Epithelial cell of alveolus of lung (primary cell): Measurements from ENCODE around the gene PHLDB1. TPM values are rescaled to one million over a fixed set of nuclear protein-coding genes. Genes with fewer than 3 reads are reported as not detected.

Source experiments
- total RNA-seq: library from RNA; depleted of rRNA; stranded (reverse); fragments of >200 nt; gene quantifications from 2 replicates; pipeline ENCODE4 v1.2.1, GENCODE V29; 2015

The PHLDB1 gene
- 62.4 and 114 TPM in 2 replicates for total RNA-seq

DNA sequence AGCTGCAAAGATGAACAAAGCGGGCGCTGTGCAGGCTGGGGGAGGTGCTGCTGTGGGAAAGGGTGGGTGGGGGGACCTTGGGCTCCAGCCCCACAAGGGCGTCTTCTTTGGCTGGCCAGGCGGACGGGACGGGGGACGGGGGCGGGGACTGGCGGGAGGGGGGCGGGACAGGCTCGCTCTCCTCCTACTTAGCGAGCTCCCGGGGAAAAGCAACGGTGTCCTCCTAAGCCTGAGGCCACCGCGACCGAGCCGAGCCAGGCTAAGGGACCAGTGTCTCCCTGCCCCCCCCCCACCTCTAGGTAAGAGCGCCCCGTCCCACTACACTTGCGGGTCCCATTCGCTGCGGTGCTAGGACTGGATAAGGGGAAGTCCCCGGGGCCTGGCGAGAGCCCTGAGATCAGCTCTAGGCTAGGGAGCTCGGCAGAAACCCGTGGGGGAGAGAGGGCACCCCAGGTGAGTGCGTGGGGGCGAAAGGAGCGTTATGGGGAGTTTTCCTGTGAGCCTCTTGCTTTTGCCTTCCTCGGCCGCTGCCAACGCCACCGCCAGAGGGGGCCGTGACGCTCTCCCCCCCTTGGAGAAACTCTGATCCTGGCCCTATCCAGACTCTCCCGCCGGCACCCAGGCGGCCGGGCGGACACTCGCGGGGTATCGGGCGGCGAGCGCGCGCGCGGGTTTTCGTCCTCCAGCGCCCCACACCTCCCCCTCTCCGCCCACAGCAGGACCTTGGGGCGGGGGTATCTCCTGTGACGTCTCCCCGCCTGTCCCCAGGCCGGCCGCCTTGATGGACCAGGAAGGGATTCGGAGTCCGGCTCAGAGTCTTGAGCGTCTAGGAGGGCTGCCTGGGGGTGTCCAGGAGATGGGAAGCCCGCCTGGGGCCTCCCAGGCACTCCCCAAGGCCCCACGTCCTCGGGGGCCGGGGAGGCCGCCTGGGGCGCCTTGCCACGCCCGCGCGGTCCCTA lies at the start of gene PHLDB1:
Gene PHLDB1, plus strand, starts transcription at position 215 of the 959 bp plus-strand sequence. CDS start 6,222 bp downstream, outside the sequence.

DNA sequence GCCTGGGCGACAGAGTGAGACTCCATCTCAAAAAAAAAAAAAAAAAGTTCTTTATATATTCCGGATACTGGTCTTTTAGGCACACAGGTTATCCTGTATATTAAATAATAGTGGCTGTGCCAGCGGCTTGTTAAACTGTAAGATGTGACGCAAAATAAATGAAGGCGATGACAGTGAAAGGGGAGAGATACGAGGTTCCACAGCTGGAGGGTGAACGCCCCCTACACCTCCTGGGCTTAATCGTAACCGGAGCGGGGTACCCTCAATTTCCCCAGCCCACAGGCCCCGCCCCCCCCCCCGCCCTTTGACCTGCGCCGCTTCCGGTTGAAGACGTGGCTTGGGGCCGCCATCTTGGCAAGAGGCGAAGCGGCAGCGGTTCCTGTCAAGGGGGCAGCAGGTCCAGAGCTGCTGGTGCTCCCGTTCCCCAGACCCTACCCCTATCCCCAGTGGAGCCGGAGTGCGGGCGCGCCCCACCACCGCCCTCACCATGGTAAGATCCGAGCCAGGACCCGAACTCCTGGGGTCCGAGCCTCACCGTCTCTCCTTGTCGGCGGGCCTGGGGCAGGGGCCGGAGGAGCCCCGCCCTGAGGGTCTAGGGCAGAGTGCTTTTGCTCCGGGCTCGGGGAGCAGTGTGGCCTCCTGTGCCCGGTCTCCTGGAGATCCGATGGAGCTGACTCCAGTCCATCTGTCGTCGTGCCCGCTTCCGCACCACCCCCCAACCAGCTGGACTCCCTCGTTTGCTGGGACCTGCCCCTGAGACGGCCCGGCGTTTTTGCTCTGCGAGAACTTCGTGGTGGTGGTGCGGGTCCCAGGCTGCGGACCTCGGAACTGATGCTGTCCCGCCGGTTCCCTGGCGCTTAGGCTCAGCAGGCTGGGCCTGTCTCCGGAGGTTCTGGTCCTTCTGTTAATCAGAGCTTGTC lies 35.1 kb upstream of the PHLDB1 start, which contains the start of gene ARCN1:
Gene ARCN1, plus strand, starts transcription at position 349 of the 920 bp plus-strand sequence. Its CDS starts 139 bp downstream, at position 488.

DNA sequence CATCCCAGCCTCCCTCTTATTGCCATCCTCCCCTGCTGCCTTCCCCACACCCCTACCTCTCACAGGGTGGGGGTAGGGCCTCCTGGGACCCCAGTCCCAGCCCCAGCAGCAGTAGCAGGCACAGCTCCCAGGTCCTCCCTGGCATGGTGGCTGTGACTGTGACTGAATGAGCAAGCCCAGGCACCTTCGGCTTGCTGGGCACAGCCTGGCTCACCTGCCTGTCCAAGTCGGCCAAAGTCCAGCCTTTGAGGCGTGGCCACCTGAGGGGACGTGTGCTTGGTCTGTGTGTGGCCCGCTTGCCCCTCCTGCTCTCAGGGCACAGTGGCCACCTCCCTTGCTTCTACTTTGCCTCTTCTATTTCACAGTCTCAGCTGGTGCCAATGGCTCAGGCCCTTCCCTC lies 72.1 kb downstream of the PHLDB1 start, which contains the start of gene TREH:
Gene TREH, minus strand, starts transcription at position 168 of the 400 bp plus-strand sequence. Its CDS starts 23 bp downstream, at position 145.

Other genes with a start within 250 kb of the PHLDB1 start
- 34.5 and 37.0 TPM in 2 replicates for gene UBE4A, start 248.0 kb upstream of the PHLDB1 start, total RNA-seq
- 49.4 and 54.7 TPM in 2 replicates for gene ATP5MG, start 206.0 kb upstream of the PHLDB1 start, total RNA-seq
- 20.0 and 30.0 TPM in 2 replicates for gene KMT2A, start 171.1 kb upstream of the PHLDB1 start, total RNA-seq
- 1.2 TPM in 1 of 2 replicates, not detected in the other for gene TTC36, start 80.1 kb upstream of the PHLDB1 start, total RNA-seq
- 25.3 and 39.0 TPM in 2 replicates for gene TMEM25, start 76.4 kb upstream of the PHLDB1 start, total RNA-seq
- 18.0 and 29.6 TPM in 2 replicates for gene IFT46, start 41.7 kb upstream of the PHLDB1 start, total RNA-seq
- gene ARCN1, start 35.2 kb upstream of the PHLDB1 start, total RNA-seq: 158 and 164 TPM in 2 replicates
- not detected in 2 replicates for gene TREH, start 72.0 kb downstream of the PHLDB1 start, total RNA-seq
- gene DDX6, start 183.5 kb downstream of the PHLDB1 start, total RNA-seq: 57.4 and 128 TPM in 2 replicates